Muscle of leg (tissue), 11 donors: Measurements from ENCODE around the gene WDFY2. TPM values are rescaled to one million over a fixed set of nuclear protein-coding genes. Genes with fewer than 3 reads are reported as not detected.

Source experiments
- DNase-seq: peaks from one replicate; pipeline ENCODE4 v3.0.0; 2013
- H3K27ac ChIP-seq: one replicate; pipeline ENCODE4 v1.5.1; 2013; ENCODE audit warnings: mild to moderate bottlenecking, low read length, control low read depth
- H3K27me3 ChIP-seq: one replicate; pipeline ENCODE4 v1.6.1; 2013; ENCODE audit warnings: low read length; ENCODE audit not compliant: control insufficient read depth, insufficient read depth
- H3K36me3 ChIP-seq: one replicate; pipeline ENCODE4 v1.6.1; 2013; ENCODE audit warnings: low read length; ENCODE audit not compliant: control insufficient read depth, insufficient read depth
- H3K4me1 ChIP-seq: one replicate; pipeline ENCODE4 v1.6.1; 2013; ENCODE audit warnings: low read length; ENCODE audit not compliant: control insufficient read depth, insufficient read depth
- H3K4me3 ChIP-seq: one replicate; pipeline ENCODE4 v1.5.1; 2013; ENCODE audit warnings: low read length, control low read depth
- H3K9me3 ChIP-seq: replicated peaks from 2 replicates; pipeline ENCODE4 v1.6.1; 2013; ENCODE audit warnings: low read depth, low read length; ENCODE audit not compliant: control insufficient read depth
- WGBS: methylation state at CpG from one replicate; pipeline ENCODE4 v1.1.5; 2013; ENCODE audit warnings: missing lambda C conversion rate; ENCODE audit not compliant: insufficient coverage; 5-methylcytosine and 5-hydroxymethylcytosine counted together
- polyA plus RNA-seq, 8 donors: library from polyadenylated mRNA; unstranded; fragments of 120-200 nt; gene quantifications; one replicate each; pipeline versions ENCODE4 v1.2.1 to v1.2.3, GENCODE V29; 2013; ENCODE audit warnings: inconsistent platforms in 1 of 8, low replicate concordance in 1 of 8; ENCODE audit not compliant: insufficient read length in 8 of 8, insufficient read depth in 1 of 8
- total RNA-seq: library from RNA; stranded (reverse); fragments of 120-200 nt; gene quantifications from one replicate; pipeline ENCODE4 v1.2.4, GENCODE V29; 2013

WDFY2 gene
- total and polyA plus RNA-seq, 9 donors = 4.3 to 9.6 (median 6.5) TPM

DNA sequence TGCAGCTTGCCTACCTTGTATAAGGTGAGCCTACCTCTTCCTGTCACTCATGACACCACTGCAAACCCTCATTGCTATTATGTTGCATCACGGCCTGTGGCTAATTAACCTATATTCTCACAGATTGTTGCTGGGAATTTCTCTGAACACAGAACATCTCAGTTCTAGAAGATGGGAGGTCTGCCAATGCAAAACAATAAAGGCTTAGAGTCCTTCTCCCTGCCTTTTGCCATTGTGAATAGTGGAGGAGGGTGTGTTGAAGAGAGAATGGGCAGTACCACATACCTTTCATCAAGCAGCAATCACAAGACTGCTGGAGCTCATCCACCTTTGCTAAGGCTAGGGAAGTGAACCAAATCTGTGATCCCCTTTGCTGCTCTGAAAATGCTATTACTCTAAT is 34.4 kb downstream of the WDFY2 start:
- peak; percentile 41 for DNase-seq
- Histone ChIP-seq H3K4me1 (peaks cover 18% of the 10 kb centered on the region), H3K9me3 (no peaks in the 10 kb centered on the region), H3K27ac (no peak overlapping the region), H3K36me3 (no peaks in the 10 kb centered on the region), H3K27me3 (no peaks in the 10 kb centered on the region), H3K4me3 (no peak overlapping the region)
- WGBS = no CpG with 5 or more reads among the region's 1 CpG

DNA sequence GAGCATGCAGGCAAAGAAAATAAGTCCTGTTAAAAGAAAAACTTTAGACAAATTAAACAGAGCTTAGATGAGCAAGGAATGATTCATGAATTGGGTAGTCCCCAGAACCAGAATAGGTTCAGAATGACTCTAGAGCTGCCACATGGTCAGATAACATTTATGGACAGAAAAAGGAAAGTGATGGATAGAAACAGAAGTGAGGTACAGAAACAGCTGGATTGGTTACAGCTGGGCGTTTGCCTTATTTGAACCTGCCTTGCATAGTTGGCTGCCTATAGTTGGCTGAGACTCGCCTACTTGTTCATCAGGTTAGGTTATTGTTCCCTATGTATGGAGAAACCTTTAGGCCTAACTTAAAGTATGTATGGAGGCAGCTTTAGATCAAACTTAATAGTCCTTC is 35.4 kb downstream of the WDFY2 start:
- Histone ChIP-seq H3K9me3 (no peaks in the 10 kb centered on the region), H3K4me3 (no peak overlapping the region), H3K27me3 (no peaks in the 10 kb centered on the region), H3K36me3 (no peaks in the 10 kb centered on the region), H3K27ac (peak overlapping the region; percentile 60), H3K4me1 (peaks cover 22% of the 10 kb centered on the region)
- 33% methylated on average over 1 of the region's 2 CpGs for WGBS
- DNase-seq = peak; percentile 65

DNA sequence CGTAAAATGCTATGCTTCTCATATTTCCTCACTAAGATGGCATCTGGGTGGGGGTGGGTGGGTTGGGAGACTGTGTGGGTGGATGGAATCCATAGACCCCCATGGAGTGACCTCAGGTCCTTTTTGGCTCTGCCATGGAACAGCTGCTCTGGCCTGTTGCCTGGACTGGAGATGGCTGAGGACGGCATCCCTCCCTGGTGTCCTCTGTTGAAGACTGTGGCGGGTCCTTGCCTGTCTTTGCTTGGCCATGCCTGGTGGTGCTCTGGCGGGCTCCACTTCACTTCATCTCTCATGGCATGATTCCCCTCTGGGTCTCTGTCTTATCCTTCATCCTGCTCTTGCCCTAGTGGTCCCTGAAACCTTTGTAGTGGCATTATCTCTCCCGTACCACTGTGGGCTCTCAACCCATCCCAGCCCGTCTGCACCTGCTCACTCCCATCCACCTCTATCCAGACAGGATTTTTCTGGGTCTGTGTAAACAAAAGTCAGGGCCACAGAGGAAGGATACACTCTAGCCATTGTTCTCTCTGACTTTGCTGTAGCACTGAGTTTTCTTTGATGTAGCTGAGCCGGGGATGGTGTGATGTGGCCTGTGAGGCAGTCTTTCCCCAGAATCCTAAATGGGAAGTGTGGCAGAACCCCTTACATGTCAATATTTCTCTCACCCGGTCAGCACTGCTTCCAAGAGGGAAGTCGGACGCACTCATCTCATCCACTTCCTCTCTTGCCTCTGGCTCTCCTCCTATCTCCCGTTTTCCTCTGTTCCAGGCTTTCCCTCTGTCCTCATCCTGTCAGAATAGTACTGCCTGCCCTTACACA is 36.1 kb downstream of the WDFY2 start:
- peaks cover 27% of the 10 kb centered on the region for H3K4me1 ChIP-seq
- H3K27me3 ChIP-seq = no peaks in the 10 kb centered on the region
- H3K4me3 ChIP-seq = no peak overlapping the region
- H3K27ac ChIP-seq = peak overlapping the region; percentile 82
- H3K9me3 ChIP-seq = no peaks in the 10 kb centered on the region
- no peaks in the 10 kb centered on the region for H3K36me3 ChIP-seq
- WGBS = 64% methylated on average over 7 of the region's 11 CpGs
- peak; percentile 78 for DNase-seq

DNA sequence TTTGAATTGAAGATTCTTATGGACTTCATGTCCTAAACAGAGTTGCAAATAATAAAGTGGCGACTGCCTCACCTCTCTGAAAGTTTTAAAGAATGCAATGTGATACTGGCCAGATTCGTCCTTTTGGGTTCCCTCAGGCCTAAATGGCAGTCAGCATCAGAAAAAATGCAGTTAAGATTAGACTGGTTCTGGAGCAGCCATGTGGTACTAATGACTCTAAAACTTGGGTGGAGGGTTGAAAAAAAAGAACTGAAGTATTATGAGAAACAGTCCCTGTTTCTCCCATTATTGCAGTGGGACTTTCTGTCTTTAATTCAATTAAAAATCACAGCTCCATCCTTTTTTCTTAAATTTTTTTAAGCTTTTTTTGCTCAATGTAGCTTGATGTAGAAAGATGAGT is 37.3 kb downstream of the WDFY2 start:
- DNase-seq = no peak
- Histone ChIP-seq H3K27me3 (no peaks in the 10 kb centered on the region), H3K4me1 (peaks cover 32% of the 10 kb centered on the region), H3K36me3 (no peaks in the 10 kb centered on the region), H3K27ac (no peak overlapping the region), H3K4me3 (no peak overlapping the region), H3K9me3 (no peaks in the 10 kb centered on the region)
- WGBS = 43% methylated on average over 2 of the region's 2 CpGs

DNA sequence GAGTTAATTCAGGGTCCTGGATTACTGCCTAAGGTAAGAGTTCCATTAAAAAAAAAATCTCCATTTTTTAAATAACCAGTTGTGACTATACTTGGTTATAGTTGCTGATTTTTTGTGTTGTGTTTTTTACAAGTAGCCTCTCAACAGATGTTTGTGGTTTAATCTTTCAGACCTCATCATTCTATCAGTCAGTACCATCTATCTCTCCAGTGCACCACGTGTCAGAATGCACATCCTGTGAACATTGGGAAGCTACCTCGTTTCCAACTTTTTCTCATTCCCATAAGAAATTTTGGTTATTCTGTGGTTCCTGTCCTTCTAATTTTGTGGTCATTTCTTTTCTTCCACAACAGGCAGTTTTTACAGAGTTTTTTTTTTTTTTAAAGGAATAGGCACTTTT is 39.2 kb downstream of the WDFY2 start:
- H3K27ac ChIP-seq = no peak overlapping the region
- H3K36me3 ChIP-seq = no peaks in the 10 kb centered on the region
- DNase-seq = no peak
- H3K4me1 ChIP-seq = peaks cover 38% of the 10 kb centered on the region
- H3K9me3 ChIP-seq = no peaks in the 10 kb centered on the region
- no peaks in the 10 kb centered on the region for H3K27me3 ChIP-seq
- no CpG with 5 or more reads among the region's 2 CpGs for WGBS
- no peak overlapping the region for H3K4me3 ChIP-seq

DNA sequence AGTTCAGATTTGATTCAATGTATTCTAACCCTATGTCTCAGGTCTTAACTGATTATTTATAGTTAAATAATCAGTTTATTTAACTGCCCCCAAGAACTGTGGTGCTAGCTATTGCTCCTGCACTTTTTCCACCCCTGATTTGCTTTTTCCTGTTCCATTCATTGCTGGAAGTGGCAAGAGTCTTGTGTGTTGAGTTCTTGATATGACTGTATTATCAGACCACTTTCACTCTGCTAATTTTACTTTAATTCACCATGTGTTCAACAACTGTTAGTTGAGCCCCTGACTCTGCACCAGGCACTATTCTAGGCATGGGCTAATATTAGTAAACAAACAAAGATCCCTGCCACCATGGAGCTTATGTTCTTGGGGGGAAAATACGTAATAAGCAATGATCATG is 39.9 kb downstream of the WDFY2 start:
- no peaks in the 10 kb centered on the region for H3K27me3 ChIP-seq
- no peaks in the 10 kb centered on the region for H3K36me3 ChIP-seq
- no peaks in the 10 kb centered on the region for H3K9me3 ChIP-seq
- 80% methylated on average over 1 of the region's 1 CpG for WGBS
- no peak overlapping the region for H3K4me3 ChIP-seq
- DNase-seq = no peak
- H3K4me1 ChIP-seq = peaks cover 31% of the 10 kb centered on the region
- no peak overlapping the region for H3K27ac ChIP-seq

DNA sequence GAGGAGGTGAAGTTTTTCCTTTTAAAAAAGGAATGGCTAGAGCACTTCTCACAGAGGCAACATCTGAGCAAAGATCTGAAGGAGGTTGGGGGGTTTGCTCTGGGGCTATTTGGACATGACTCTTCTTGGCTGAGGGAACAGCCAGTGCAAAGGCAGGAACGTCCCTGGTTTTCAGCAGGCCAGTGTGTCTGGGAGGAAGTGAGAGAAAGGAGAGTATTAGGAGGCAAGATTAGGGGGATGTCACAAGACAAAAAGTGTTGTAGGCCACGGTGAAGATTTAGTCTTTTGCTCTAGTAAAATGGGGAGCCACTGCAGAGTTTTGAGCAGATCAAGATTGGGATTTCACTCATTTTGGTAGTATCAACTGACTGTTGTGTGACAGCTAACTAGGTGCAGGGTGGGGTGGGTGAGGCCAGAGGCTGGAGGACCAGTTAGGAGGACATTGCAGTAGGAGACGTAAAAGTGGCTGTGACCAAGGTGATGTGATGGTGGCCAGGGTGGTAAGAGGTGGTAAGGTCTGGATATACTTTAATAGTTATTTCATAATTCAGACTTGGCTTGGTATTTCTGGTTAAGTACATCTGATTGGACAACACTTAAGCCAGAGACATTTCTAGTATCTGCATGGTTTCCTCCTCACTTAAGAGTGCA is 40.6 kb downstream of the WDFY2 start:
- Histone ChIP-seq H3K36me3 (no peaks in the 10 kb centered on the region), H3K27ac (no peak overlapping the region), H3K27me3 (no peaks in the 10 kb centered on the region), H3K9me3 (no peaks in the 10 kb centered on the region), H3K4me3 (no peak overlapping the region), H3K4me1 (peaks cover 30% of the 10 kb centered on the region)
- 55% methylated on average over 2 of the region's 3 CpGs for WGBS
- no peak for DNase-seq

DNA sequence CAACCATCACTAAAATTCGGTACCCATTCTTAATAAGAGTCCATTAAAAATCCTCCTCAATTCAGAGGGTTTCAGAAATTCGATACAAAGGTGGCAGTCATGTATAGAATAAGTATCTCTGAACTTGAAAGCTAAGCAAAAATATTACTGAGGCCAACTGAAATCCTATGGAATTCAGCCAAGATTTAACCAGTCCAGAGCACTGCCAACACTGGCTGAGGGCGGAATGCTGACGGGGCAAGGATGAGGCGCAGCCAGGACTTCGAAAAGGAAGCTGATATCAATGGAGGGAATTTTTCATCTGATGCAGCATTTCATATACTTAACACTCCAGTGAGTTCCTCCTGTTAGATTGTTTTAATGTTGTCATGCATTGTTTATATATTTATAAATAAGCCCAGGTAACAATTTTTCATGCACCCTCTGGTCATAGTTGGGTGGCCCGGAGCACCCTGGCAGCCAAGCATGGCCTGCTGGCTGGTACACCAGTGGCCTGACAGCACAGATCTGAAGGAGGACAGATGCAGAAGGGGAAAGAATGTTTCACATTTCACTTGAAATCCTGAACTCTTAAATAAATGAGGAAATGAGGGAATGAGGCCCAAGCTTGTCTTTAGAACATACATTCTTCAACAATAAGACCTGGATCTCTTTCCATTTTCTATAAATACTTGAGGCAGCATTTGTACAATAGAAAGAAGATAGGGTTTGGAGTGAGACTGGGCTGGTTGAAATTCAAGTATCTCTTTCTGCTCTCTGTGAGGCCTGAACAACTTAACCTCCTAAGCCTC is 41.5 kb downstream of the WDFY2 start:
- Histone ChIP-seq H3K36me3 (no peaks in the 10 kb centered on the region), H3K27ac (no peak overlapping the region), H3K4me3 (no peak overlapping the region), H3K9me3 (no peaks in the 10 kb centered on the region), H3K27me3 (no peaks in the 10 kb centered on the region), H3K4me1 (peaks cover 24% of the 10 kb centered on the region)
- WGBS = no CpG with 5 or more reads among the region's 7 CpGs
- DNase-seq = peak; percentile 58

DNA sequence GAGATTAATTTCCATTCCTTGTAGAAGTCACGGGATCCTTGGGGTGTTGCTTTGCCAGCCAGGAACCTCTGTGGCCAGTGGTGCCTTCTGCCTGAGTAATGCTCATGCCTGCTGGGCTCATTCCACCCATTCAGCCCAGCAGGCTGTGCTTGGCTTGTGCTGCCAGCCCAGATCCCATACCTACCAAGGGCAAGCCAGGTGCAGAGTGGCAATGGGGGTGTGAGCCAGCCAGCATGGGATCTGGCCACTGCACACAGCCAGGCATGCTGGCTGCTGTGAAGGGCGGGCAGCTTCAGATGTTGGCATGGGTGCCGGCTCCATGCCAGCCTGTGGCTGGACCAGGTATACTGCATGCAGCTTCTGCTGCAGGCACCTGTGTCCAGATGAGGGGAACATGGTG is 42.5 kb downstream of the WDFY2 start:
- Histone ChIP-seq H3K27me3 (no peaks in the 10 kb centered on the region), H3K27ac (no peak overlapping the region), H3K9me3 (no peaks in the 10 kb centered on the region), H3K4me3 (no peak overlapping the region), H3K4me1 (peaks cover 23% of the 10 kb centered on the region), H3K36me3 (no peaks in the 10 kb centered on the region)
- DNase-seq = no peak
- WGBS = 93% methylated on average over 3 of the region's 3 CpGs
